Cardiac muscle cell (in vitro differentiated cells and primary cell): ENCODE data around the gene DNMT3B. TPM values are rescaled to one million over a fixed set of nuclear protein-coding genes. Genes with fewer than 3 reads are reported as not detected.
"Not testable (repeated sequence)": the region's sequence is repeated elsewhere in the genome, so short reads cannot be mapped to it uniquely, and the experiment has no call there.

ENCODE experiments used
- DNase-seq, 2 donors: peaks; one replicate each; pipeline versions ENCODE4 v3.0.0 to v3.0.0-alpha.2; 2010 to 2017; ENCODE audit warnings: low read depth in 1 of 2, low spot score in 1 of 2
- H3K27ac ChIP-seq: fragments of 200-600 bp; sonication (generic); 2 replicates; pipeline ENCODE4 v1.5.1; 2016
- H3K27me3 ChIP-seq: fragments of 200-600 bp; sonication (generic); 2 replicates; pipeline ENCODE4 v1.6.0; 2016; ENCODE audit warnings: control low read depth
- H3K36me3 ChIP-seq: fragments of 200-600 bp; sonication (generic); 2 replicates; pipeline ENCODE4 v1.5.1; 2016; ENCODE audit warnings: control low read depth
- H3K4me1 ChIP-seq: fragments of 200-600 bp; sonication (generic); 2 replicates; pipeline ENCODE4 v1.8.1; 2017; ENCODE audit warnings: low read depth, mild to moderate bottlenecking, mixed run types
- H3K4me3 ChIP-seq: fragments of 200-600 bp; sonication (generic); 2 replicates; pipeline ENCODE4 v1.5.1; 2016; ENCODE audit warnings: mild to moderate bottlenecking
- H3K9me3 ChIP-seq: fragments of 200-600 bp; sonication (generic); 2 replicates; pipeline ENCODE4 v1.5.1; 2017; ENCODE audit warnings: low read depth, mild to moderate bottlenecking, control low read depth
- polyA plus RNA-seq: library from polyadenylated mRNA; unstranded; fragments of >200 nt; fragmentation: Nextera tagmentation; extraction: Ambion mirVana; gene quantifications from 2 replicates; pipeline ENCODE4 v1.2.1, GENCODE V29; 2016
- total RNA-seq: library from RNA; depleted of rRNA; stranded (reverse); fragments of >200 nt; gene quantifications from 2 replicates; pipeline ENCODE4 v1.2.3, GENCODE V29; 2016
- TF ChIP-seq, protein P1 (sequence below): IDR thresholded peaks from 2 replicates; pipeline ENCODE4 v1.5.1; 2012; ENCODE audit warnings: low read depth, mild to moderate bottlenecking, low read length

Gene DNMT3B
- total and polyA plus RNA-seq, 2 experiments from 2014 or later, result 10.2 to 24.3 TPM

DNA sequence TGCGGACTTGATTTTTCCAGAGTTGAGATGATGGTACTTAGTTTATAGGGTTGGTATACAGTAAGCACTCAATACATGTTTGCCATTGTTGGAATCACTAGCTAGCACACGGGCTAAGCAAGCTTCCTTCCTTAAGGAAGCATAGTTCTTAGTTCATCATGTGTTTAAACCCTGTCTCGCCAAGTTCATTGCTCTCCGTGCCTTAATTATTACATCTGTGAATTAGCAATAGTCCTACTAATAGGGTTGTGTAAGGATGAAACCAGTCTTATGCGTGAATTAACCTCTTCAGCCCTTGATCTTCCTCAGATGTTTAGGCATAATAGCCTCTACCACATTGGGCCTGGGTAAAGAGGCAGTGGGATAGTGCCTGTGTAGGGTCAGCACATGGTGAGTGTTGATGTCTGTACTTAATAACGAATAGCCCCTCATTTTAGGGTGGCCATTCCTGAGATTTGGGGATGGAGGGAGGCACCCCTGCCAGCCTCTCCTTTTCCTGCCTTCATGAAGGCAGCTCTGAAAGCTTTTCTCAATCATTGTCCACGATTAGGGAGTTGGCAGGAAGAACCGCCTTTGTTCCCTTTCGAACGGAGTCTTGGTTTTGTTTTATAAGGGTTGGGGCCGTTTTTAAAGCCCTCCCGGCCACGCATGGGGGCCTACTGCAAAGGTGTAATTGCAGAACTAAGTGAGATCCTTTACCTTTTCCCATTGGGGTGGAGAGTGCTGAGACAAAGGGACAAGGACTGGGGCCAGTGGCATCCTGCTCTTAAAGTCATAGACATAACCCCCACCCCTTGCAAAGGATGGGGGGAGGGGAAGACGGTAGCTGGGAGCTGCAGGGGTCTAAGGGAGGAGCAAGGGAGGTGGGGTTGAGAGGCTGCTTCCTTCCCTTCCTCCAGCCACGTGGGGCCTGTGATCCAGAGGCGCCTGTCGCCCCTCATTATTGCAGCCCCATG is 2.1 kb downstream of the DNMT3B start:
- TF ChIP-seq, protein P1, sequence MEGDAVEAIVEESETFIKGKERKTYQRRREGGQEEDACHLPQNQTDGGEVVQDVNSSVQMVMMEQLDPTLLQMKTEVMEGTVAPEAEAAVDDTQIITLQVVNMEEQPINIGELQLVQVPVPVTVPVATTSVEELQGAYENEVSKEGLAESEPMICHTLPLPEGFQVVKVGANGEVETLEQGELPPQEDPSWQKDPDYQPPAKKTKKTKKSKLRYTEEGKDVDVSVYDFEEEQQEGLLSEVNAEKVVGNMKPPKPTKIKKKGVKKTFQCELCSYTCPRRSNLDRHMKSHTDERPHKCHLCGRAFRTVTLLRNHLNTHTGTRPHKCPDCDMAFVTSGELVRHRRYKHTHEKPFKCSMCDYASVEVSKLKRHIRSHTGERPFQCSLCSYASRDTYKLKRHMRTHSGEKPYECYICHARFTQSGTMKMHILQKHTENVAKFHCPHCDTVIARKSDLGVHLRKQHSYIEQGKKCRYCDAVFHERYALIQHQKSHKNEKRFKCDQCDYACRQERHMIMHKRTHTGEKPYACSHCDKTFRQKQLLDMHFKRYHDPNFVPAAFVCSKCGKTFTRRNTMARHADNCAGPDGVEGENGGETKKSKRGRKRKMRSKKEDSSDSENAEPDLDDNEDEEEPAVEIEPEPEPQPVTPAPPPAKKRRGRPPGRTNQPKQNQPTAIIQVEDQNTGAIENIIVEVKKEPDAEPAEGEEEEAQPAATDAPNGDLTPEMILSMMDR, result no peak
- no peak overlapping the region for H3K27ac ChIP-seq
- H3K27me3 ChIP-seq, result no peaks in the 10 kb centered on the region
- H3K36me3 ChIP-seq, result no peaks in the 10 kb centered on the region
- no peak for DNase-seq
- H3K9me3 ChIP-seq, result no peaks in the 10 kb centered on the region
- H3K4me3 ChIP-seq, result peak overlapping the region; percentile 7
- H3K4me1 ChIP-seq, result peaks cover 10% of the 10 kb centered on the region

DNA sequence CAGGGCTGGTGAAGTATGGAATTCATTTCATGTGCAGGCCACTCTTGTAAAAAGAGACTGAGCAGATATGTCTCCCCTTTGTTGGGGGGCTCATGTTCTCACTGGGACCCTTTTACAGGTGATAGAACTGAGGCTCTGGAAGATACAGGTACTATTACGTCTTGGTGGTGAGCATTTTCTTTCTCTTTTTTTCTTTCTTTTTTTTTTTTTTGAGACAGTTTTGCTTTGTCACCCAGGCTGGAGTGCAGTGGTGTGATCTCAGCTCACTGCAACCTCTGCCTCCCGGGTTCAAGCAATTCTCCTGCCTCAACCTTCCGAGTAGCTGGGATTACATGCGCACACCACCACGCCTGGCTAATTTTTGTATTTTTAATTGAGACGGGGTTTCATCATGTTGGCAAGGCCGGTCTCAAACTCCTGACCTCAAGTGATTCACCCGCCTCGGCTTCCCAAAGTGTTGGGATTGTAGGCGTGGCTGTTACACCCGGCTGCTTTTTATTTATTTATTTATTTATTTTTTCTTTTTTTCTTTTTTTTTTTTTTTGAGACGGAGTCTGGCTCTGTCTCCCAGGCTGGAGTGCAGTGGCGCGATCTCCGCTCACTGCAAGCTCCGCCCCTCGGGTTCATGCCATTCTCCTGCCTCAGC is 3.2 kb downstream of the DNMT3B start:
- H3K27ac ChIP-seq, H3K4me1 ChIP-seq, H3K27me3 ChIP-seq, H3K9me3 ChIP-seq, H3K36me3 ChIP-seq, H3K4me3 ChIP-seq, DNase-seq: not testable (repeated sequence)

DNA sequence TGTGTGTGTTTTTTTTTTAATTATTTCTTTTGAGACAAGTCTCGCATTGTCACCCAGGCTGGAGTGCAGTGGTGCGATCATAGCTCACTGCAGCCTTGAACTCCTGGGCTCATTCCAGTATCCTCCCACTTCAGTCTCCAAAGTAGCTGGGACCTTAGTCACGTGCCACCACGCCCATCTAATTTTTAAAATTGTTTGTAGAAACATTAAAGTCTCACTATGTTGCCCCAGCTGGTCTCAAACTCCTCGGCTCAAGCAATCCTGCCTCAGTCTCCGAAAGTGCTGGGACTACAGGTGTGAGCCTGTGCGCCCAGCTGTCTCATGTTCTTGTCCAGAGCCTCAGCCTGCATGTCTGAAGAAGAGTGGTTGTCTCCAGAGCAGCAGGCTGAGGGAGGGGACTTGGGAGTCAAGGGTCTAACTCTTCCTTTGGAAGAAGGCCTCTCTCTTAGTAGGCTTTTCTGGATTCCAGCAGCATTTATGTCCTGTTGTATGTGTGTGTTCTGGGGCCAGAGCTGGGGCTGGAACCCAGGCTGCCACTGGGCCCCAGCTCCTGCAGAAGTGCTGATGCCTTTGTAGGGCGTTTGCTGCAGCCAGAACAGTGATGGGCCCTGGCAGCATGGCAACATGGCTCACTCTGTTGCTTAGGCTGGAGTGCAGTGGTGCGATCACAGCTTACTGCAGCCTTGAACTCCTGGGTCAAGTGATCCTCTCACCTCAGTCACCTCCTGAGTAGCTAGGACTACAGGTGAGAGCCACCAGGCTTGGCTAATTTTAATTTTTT is 5.4 kb downstream of the DNMT3B start:
- Histone ChIP-seq H3K4me3 (no peak overlapping the region), H3K36me3 (no peaks in the 10 kb centered on the region), H3K4me1 (peaks cover 10% of the 10 kb centered on the region), H3K27ac (no peak overlapping the region), H3K27me3 (no peaks in the 10 kb centered on the region), H3K9me3 (no peaks in the 10 kb centered on the region)
- DNase-seq, result no peak
- TF ChIP-seq, protein P1, result no peak

DNA sequence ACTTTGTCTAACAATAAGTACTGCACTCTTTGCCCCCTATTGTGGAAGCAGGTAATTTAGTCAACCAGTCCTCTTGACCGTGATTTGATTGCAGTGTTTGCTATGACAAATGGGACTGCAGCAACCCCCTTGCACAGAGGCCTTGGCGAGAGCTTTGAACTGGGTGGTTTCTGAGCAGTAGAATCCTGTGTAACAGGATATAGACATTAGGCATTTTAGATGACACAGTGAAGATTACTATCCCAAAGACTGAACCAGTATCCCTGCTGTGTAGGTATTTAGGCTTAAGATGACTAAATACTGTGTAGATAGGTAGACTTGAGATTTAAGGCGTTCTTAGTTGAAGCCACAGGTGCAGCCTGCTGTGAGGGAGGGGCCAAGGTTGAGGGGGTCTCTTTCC is 9.9 kb downstream of the DNMT3B start:
- TF ChIP-seq, protein P1, result no peak
- no peak overlapping the region for H3K27ac ChIP-seq
- no peaks in the 10 kb centered on the region for H3K36me3 ChIP-seq
- no peaks in the 10 kb centered on the region for H3K27me3 ChIP-seq
- no peaks in the 10 kb centered on the region for H3K9me3 ChIP-seq
- H3K4me1 ChIP-seq, result no peaks in the 10 kb centered on the region
- no peak for DNase-seq
- H3K4me3 ChIP-seq, result no peak overlapping the region

DNA sequence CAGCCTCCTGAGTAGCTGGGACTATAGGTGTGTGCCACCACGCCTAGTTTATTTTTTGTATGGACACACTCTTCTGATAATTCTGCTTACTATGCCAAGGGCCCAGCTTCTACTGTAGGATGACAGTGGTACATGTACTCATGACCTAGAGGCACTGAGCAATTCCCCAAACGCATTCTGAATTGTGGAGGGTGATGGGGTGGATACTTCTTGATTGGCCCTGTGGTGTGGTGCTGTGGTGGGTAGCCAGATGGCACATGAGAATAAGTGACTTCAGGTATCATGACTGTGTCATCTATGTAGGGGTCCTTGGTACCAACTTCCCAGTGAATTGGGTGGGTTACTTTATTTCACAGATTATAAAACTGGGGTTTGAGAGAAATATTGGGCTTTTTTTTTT is 11.0 kb downstream of the DNMT3B start:
- no peaks in the 10 kb centered on the region for H3K4me1 ChIP-seq
- no peak overlapping the region for H3K27ac ChIP-seq
- H3K9me3 ChIP-seq, result no peaks in the 10 kb centered on the region
- TF ChIP-seq, protein P1, result no peak
- DNase-seq, result no peak
- H3K27me3 ChIP-seq, result no peaks in the 10 kb centered on the region
- H3K36me3 ChIP-seq, result no peaks in the 10 kb centered on the region
- no peak overlapping the region for H3K4me3 ChIP-seq
